ENCODE measurements around the gene CHSY1.

The CHSY1 gene

DNA sequence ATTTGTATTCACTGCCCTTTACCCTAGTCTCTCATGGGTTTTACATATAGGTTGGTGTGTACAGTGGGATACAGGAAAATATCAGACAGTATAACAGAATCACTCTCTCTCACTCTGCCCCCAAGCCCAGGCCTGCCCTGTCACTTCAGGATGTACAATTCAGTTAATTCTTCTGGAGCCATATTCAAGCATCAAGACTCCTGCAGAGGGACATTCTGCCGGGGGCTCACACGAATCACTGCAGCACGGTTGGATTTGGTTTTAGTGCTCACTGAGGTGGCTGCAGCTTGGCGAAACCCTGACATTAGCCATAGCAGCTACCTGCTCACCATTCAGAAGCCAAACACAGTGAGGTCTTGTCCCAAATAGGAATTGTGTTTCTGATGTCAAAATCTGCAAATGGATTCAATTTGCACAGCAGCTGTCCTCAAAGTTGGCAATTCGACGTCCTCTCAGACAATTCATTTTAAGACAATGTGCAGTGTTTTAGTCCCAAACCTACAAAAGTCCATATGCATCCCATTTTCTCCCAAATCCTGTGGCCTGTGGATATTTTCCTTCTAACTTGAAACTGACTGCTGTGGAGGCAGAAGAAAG is 82.9 kb downstream of the CHSY1 start:
- DNase-seq, result no peak

GRCh38 chr15:101168463-101168824 is 83.4 kb downstream of the CHSY1 start:
- DNase-seq, result no peak

GRCh38 chr15:101167753-101168462 is 83.9 kb downstream of the CHSY1 start:
- no peak for DNase-seq

DNA sequence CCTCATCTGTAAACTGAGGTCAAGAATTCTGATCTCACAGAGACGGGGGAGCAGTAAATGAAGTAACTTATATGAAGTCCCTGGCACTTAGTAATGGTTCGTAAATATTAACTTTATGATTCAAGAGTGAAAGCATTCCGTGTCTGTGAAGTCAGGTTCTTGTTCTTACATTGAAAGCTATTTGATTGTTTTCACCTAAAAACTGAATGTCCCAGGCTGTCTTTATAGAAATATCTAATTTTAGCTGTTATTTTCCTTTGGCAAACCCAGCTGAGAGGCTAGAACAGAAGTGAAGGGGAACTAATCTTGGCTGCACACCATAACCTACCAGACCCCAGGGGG is 84.5 kb downstream of the CHSY1 start:
- no peak for DNase-seq

GRCh38 chr15:101165905-101166471 is 85.9 kb downstream of the CHSY1 start:
- DNase-seq, result no peak

DNA sequence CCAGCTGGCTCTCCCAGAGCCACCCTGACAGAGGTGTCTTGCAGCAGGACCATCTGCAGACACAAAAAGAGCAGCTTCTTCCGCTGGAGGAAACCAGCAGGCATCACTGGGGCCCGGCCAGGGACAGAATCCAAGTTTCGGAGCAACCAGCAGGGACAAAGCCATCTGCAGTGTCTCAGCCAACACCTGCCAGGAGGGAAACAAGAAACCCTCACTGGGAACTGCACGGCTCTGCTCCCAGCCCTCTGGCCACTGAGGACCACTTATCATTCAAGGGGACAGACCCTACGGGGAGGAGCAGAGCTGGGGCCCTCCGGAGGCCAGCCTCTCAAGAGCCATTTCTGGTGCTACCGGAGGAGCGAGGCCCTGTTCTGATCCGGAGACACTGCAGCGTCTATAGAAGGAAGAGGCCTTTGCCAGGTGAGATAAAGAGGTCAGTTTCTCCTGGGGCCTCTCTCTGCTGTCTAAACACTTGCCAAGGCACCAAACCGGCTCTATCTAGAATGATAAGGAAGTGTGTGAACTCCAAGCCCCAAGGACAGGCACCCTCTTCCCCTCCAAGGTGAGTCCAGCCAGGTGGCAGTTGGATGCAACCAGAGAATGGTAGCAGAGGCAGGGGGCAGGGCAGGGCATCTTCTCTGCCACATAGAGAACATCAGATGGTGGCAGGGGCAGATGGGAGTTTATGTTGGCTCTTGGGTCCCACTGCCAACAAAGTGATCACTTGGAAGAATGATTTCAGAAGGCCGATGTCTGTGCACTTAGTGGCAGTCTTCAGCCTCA is 89.0 kb downstream of the CHSY1 start:
- DNase-seq, result no peak

GRCh38 chr15:101161656-101162055 is 90.2 kb downstream of the CHSY1 start:
- no peak for DNase-seq

DNA sequence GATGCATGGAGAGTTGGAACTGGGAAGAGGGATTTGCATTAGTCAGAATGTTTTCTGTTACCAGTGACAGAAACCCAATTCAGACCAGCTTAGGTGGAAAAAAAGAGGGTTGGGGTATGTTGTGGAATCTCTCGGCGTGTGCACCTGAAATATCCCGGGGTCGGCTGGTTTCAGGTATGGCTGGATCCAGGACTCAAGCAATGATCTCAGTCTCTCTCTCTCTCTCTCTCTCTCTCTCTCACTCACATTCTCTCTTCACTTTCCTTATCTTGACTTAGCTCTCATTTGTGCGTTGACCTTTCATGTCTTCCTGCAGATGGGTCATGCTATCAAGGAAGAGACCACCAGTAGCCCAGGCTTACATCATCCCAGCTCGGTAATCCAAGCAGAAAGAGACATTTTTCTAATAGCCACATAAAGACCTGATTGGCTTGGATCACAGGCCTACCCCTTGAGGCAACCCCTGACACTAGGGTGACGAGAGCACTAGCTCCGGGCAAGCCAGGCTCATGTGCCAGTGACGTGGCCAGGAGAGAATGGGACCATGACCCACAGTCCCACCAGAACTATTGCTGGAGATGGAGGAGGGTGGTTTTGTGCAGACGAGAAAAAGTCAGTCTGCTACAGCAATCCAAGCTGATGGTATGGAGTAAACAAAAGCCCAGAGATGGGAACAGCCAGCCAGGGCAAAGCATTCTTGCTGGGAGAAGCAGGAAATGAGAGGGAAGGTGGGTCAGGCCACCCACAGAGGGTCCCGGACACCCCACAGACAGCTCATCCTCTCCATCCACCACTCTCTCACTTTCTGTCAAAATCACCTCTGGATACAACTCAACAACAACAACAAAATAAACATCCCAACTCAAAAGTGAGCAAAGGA is 91.7 kb downstream of the CHSY1 start:
- no peak for DNase-seq

DNA sequence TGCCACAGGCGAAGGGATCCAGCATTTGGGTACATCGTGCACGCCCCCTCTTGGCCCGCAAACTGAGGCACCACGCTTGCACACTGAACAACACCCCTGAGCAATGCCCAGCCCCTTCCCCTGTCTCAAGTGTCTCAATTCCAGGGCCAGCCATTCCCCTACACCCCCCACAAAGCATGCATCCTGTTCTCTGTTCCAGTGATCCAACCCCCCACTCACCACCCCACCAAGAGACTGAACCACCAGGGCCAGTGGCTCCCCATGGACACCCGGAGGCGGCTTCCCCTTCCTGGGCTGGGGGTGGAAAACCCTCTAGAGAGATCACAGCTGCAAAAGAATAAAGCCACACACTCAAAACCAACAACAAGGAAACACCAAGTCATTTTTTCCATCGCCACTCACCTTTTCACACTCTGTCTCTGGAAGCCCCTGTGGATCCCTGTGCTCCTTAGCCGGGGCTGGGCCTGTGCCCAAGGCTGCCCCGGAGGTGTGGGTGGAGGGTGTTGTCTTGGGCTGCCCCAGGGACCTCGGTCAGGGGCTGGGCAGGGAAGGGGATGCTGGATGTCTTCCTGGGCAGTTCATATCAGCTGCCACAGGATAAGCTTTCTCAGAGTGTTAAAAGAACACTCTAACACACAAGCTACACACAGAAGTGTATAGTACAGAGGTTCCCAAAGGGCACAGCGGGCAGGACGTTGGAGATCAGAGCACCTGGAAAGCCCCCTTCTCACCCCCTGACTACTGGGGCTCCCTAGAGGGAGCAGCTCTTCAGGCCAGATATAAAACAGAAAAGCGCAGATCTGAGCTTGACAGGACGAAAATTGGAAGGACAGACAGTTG is 92.5 kb downstream of the CHSY1 start:
- no peak for DNase-seq

DNA sequence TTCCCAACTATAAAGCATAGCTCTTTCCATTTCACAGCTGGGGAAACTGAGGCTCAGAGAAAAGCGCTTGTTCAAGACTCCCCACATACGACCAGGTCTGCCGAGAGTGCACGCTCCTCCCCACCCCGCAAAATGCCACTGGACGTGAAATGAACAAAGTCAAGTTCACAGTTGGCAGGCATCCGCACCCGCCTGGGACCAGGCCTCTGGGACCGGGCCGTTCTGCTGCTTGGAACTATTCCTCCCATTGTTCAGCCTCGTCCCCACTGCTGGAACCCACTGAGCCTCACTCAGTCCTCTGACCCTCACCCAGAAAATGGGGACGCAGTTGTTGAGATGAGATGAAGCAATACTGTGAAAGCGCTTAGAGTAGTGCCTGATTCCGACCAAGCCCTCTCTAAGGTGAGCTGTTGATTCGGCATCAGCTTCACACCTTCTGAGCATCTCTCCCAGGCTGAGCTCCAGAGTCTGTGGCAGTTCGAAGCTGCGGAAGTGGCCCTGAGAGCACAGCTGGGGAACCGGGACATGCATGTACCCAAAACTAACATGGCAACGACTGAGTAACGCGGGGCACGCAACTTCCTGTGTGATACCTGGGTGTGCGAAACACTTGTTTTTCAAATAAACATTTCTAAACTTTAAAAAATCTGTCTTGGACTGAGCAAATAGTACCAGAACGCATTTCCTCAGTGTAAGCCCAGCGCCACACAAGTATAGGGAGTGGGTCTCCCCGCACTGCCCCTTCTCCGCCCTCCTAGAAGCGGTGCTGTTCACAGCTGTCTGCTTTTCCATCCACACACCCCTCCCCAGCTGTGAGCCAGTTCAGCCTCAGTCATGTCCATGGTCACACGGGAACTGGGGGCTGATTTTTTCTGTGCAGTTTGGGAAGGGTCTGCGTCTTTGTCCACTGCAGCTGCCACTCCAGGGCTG is 93.4 kb downstream of the CHSY1 start:
- DNase-seq, result no peak

- DNase-seq, result no peak
Measured at GRCh38 chr15:101157721-101158120, 94.1 kb downstream of the CHSY1 start.

GRCh38 chr15:101156509-101157159 is 95.2 kb downstream of the CHSY1 start:
- DNase-seq, result no peak

DNA sequence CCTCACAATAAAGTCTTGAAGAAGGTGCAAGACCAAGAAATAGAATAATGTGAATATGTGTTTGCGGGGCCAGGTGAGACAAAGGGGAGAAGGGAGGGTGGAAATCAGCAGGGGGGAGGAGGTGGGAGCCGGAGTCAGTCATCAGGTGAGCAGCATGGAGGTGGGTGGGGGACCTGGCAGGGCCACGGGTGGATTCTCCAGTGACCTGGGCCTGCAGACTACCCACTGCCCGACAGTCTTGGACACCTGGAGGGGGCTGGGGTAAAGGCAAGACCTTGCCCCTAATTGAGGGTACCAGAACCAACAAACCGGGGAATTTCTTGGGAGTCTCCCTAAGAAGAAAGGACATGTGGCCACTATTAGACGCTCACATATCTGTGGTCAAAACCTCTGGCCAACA is 95.8 kb downstream of the CHSY1 start:
- no peak for DNase-seq

DNA sequence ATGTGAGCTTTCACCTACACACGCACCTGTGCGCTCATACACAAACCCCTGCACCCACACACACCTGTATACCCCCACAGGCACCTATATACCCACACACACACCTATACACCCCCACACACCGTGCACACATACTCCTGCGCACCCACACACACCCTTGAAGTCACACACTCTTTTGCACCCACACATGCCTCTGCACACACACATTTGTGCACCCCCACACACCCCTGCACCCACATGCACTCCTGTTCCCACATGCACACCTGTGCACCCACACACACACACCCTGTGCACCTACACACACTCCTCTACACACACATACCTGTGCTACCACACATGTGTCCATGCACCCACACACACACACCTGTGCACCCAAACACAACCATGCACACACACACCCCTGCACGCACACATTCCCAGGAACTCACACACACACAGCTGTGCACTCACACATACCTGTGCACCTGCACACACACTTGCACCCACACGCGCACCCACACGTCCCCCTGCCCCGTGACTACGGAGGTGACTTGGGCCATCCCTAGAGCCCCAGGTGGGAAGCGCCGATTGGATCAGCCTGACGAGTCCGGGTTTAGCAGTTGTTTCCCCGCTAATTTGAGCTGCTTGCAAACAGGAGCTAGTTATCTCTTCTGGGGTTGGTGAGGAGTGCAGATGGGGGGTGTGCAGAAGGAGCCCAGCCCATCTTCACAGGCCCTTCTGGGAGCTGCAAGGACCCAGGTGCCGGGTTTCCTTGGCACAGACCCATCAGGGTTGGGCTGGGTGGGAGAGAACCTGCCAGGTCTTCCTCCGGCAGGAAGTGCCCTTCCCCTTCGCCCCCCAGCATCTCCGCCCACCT is 97.8 kb downstream of the CHSY1 start:
- DNase-seq, result no peak

- DNase-seq, result no peak
Measured at GRCh38 chr15:101152914-101153313, 98.9 kb downstream of the CHSY1 start.

DNA sequence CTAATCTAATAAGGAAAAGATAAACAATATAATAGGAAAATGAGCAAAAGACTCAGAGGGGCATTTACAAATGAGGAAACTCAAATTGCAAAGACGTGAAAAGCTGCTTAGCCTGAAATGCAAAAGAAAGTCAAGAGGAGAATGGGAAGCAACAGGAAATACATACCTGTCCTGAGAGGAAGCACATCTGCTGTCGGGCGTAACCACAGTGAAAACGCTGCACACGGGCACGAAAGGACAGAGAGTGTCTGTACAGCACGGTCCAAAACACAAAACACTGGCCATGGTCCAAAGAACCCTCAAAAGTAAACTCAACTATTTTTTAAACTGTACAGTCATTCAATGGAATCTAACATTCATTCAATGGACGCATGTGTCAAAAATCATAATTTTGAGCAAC is 100.6 kb downstream of the CHSY1 start:
- DNase-seq, result no peak

- DNase-seq, result no peak
Measured at GRCh38 chr15:101150723-101151040, 101.2 kb downstream of the CHSY1 start.

DNA sequence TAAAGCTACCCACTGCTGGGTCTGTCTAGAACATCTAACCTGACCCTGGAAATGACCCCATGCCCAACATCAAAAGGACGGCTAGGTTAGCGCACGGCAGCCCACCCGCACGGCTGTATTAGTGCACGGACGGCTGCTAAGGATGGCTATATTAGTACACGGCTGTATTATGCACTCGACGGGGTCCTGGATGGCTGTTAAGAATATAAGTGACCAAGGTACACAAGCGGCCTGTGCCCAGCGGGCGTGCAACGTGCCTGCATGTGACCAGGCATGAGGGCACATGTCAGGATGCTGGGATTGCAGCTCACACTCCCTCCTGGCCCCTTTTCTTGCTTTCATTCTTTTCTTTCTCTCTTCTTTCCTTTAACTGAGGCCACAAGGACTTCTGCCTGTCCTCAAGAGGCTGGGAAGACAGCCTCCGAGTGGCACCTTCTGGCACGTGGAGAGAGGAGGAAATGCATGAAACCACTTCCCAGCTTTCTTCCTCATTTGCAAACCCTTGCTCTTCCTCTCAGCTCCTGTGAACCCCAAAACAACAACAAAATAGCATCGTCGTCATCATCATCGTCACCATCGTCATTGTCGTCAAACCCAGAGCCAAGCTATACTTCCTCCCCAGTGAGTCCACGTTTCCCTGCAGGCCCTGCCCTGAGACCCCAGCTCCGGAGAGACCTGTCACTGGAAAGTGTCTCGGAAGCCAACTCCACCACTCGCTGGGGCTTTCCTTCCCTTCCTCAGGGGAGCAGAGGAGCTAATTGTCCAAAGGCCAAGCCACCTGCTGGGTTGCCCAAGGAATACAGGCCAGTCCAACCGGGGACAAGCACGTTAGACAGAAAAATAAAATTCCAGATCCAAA is 101.8 kb downstream of the CHSY1 start:
- DNase-seq, result no peak

Measured in NCI-H2081 (cell line).